ENCODE data around the gene NXN. TPM values are rescaled to one million over a fixed set of nuclear protein-coding genes. Genes with fewer than 3 reads are reported as not detected.

NXN gene
- total RNA-seq, 4 donors from 2014 or later = 10.6 to 222 (median 13.8) TPM

- no peak for DNase-seq
- Histone ChIP-seq H3K4me1 (peaks cover 0 to 8% (median 4%) of the 10 kb centered on the region in 4 donors), H3K4me3 (no peak overlapping the region), H3K27ac (peak overlapping the region; percentile 60 to 83 (median 74)), H3K27me3 (no peaks in the 10 kb centered on the region), H3K36me3 (no peaks in the 10 kb centered on the region), H3K9me3 (no peaks in the 10 kb centered on the region)
- intact Hi-C loops (cut with DNase I; ENCODE audit: low total_unique reads) = no loop called here
- in situ Hi-C loops (cut with MboI; ENCODE audit: low pct_ligation_motif_present in 1 of 4, low pct_unique_long_range_greater_than_20kb in 1 of 4, low sequenced_read_pairs in 3 of 4) = no loop called here
- 83 to 91% methylated on average over 8 to 31 of the region's 31 CpGs for WGBS, 2 donors (ENCODE audit: low coverage in 1 of 2)
- TF ChIP-seq CTCF (IDR thresholded peaks at IDR 0.05) (no peak), POLR2AphosphoS5 (IDR thresholded peaks at IDR 0.05) (no peak), POLR2A (IDR thresholded peaks at IDR 0.05) (no peak), EP300 (IDR thresholded peaks at IDR 0.05; ENCODE audit: low read depth) (no peak)
Measured at GRCh38 chr17:958712-959451, 20.7 kb downstream of the NXN start.

GRCh38 chr17:957856-958421 lies 21.6 kb downstream of the NXN start:
- no peak for DNase-seq
- no peaks in the 10 kb centered on the region for H3K9me3 ChIP-seq
- no peaks in the 10 kb centered on the region for H3K36me3 ChIP-seq
- no peaks in the 10 kb centered on the region for H3K27me3 ChIP-seq
- TF ChIP-seq POLR2A (IDR thresholded peaks at IDR 0.05) = no peak
- TF ChIP-seq EP300 (IDR thresholded peaks at IDR 0.05; ENCODE audit: low read depth) = no peak
- TF ChIP-seq POLR2AphosphoS5 (IDR thresholded peaks at IDR 0.05) = peak in 2 of 3 donors; percentile 19 to 24
- no peak for TF ChIP-seq CTCF (IDR thresholded peaks at IDR 0.05)
- intact Hi-C loops (cut with DNase I; ENCODE audit: low total_unique reads) = no loop called here
- no peak overlapping the region for H3K4me3 ChIP-seq
- WGBS, 2 donors (ENCODE audit: low coverage in 1 of 2) = 58 to 76% methylated on average over 2 to 20 of the region's 20 CpGs
- peak overlapping the region; percentile 60 to 83 (median 74) for H3K27ac ChIP-seq
- in situ Hi-C loops (cut with MboI; ENCODE audit: low pct_ligation_motif_present in 1 of 4, low pct_unique_long_range_greater_than_20kb in 1 of 4, low sequenced_read_pairs in 3 of 4) = no loop called here
- H3K4me1 ChIP-seq = peaks cover 0 to 8% (median 3%) of the 10 kb centered on the region in 4 donors

GRCh38 chr17:956905-957304 lies 22.7 kb downstream of the NXN start:
- in situ Hi-C loops (cut with MboI; ENCODE audit: low pct_ligation_motif_present in 1 of 4, low pct_unique_long_range_greater_than_20kb in 1 of 4, low sequenced_read_pairs in 3 of 4) = no loop called here
- Histone ChIP-seq H3K4me3 (no peak overlapping the region), H3K4me1 (peaks cover 0 to 8% (median 4%) of the 10 kb centered on the region in 4 donors), H3K27me3 (no peaks in the 10 kb centered on the region), H3K36me3 (no peaks in the 10 kb centered on the region), H3K27ac (peak overlapping the region; percentile 60 to 83 (median 74)), H3K9me3 (no peaks in the 10 kb centered on the region)
- TF ChIP-seq EP300 (IDR thresholded peaks at IDR 0.05; ENCODE audit: low read depth) (no peak), POLR2AphosphoS5 (IDR thresholded peaks at IDR 0.05) (peak in 1 of 3 donors; percentile 13)
- no peak for DNase-seq
- intact Hi-C loops (cut with DNase I; ENCODE audit: low total_unique reads) = no loop called here
- 57 to 59% methylated on average over 6 to 8 of the region's 8 CpGs for WGBS, 2 donors (ENCODE audit: low coverage in 1 of 2)

GRCh38 chr17:954431-955164 lies 25.0 kb downstream of the NXN start:
- peak overlapping the region; percentile 60 to 83 (median 74) for H3K27ac ChIP-seq
- no peaks in the 10 kb centered on the region for H3K36me3 ChIP-seq
- no peak for TF ChIP-seq POLR2A (IDR thresholded peaks at IDR 0.05)
- TF ChIP-seq POLR2AphosphoS5 (IDR thresholded peaks at IDR 0.05) = peak in 1 of 3 donors; percentile 27
- no peak for TF ChIP-seq CTCF (IDR thresholded peaks at IDR 0.05)
- TF ChIP-seq EP300 (IDR thresholded peaks at IDR 0.05; ENCODE audit: low read depth) = no peak
- no peak overlapping the region for H3K4me3 ChIP-seq
- in situ Hi-C loops (cut with MboI; ENCODE audit: low pct_ligation_motif_present in 1 of 4, low pct_unique_long_range_greater_than_20kb in 1 of 4, low sequenced_read_pairs in 3 of 4) (no loop called here), intact Hi-C loops (cut with DNase I; ENCODE audit: low total_unique reads) (no loop called here)
- no peaks in the 10 kb centered on the region for H3K27me3 ChIP-seq
- H3K9me3 ChIP-seq = no peaks in the 10 kb centered on the region
- no peak for DNase-seq
- peaks cover 0 to 25% (median 11%) of the 10 kb centered on the region in 4 donors for H3K4me1 ChIP-seq
- 46 to 51% methylated on average over 3 to 23 of the region's 23 CpGs for WGBS, 2 donors (ENCODE audit: low coverage in 1 of 2)

Data from transverse colon (tissue), 4 donors.